ENCODE results near the gene C22orf23.
A peak's percentile ranks its signal among the peaks of the same experiment; 100 is the strongest.
"Not testable (repeated sequence)": the region's sequence is repeated elsewhere in the genome, so short reads cannot be mapped to it uniquely, and the experiment has no call there.

The C22orf23 gene

DNA sequence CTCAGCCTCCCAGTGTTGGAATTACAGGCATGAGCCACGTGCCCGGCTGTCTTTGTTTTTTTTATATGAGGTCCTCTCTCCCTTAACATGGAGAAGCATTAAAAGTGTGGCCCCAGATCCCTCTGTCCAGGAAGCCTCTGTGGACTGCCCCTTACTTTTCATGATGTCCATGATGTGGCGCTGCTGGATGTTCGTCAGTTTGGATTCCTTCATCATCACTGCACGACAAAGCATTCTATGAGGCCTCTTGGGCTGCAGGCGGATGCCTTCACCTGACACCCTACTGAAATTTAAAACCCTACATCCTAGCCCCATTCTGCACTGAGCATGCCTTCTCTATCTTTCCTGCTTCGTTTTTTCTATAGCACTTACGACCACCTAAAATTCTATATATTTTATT, 2.1 kb downstream of the C22orf23 start:
- Histone ChIP-seq H3K4ac (ENCODE audit: low read depth, low read length) (no peak overlapping the region), H3K4me1 (ENCODE audit: control insufficient read depth in 1 of 2, insufficient read depth in 2 of 2, low read length in 2 of 2) (peaks cover 9 to 11% of the 10 kb centered on the region in 2 experiments), H4K8ac (ENCODE audit: low read depth, low read length) (no peak overlapping the region), H3K79me1 (ENCODE audit: low read length) (peaks cover 5% of the 10 kb centered on the region), H3K4me3 (ENCODE audit: low read depth, low read length) (no peak overlapping the region), H3K36me3 (ENCODE audit: control insufficient read depth in 1 of 2, insufficient read depth in 2 of 2, low read length in 2 of 2) (no peaks in the 10 kb centered on the region), H3K27ac (ENCODE audit: low read depth, low read length) (no peak overlapping the region), H3K9ac (ENCODE audit: low read length) (no peak overlapping the region), H2BK12ac (ENCODE audit: low read length) (no peak overlapping the region), H4K91ac (ENCODE audit: low read depth, low read length) (no peak overlapping the region), H3K23ac (ENCODE audit: low read length) (no peak overlapping the region), H2BK120ac (ENCODE audit: insufficient read depth, low read length, poor library complexity) (no peak overlapping the region), H2AFZ (ENCODE audit: insufficient read depth, low read length, poor library complexity) (no peak overlapping the region), H2BK5ac (ENCODE audit: low read depth, low read length, poor library complexity) (no peak overlapping the region), H3K79me2 (ENCODE audit: control insufficient read depth, insufficient read depth, low read length, poor library complexity) (peaks cover 8% of the 10 kb centered on the region), H2AK5ac (ENCODE audit: low read length) (no peak overlapping the region), H3K18ac (ENCODE audit: low read length) (no peak overlapping the region), H3K4me2 (ENCODE audit: low read length) (no peak overlapping the region), H4K12ac (ENCODE audit: low read depth, low read length) (no peak overlapping the region), H3K9me3 (ENCODE audit: insufficient read depth, low read depth, low read length) (no peaks in the 10 kb centered on the region), H3K14ac (ENCODE audit: low read length) (no peak overlapping the region), H3K27me3 (ENCODE audit: insufficient read depth, low read length) (no peaks in the 10 kb centered on the region)
- WGBS (ENCODE audit: extremely low coverage, insufficient coverage, insufficient read length) = 100% methylated on average over 2 of the region's 8 CpGs
- peak; percentile 78 to 85 for DNase-seq

DNA sequence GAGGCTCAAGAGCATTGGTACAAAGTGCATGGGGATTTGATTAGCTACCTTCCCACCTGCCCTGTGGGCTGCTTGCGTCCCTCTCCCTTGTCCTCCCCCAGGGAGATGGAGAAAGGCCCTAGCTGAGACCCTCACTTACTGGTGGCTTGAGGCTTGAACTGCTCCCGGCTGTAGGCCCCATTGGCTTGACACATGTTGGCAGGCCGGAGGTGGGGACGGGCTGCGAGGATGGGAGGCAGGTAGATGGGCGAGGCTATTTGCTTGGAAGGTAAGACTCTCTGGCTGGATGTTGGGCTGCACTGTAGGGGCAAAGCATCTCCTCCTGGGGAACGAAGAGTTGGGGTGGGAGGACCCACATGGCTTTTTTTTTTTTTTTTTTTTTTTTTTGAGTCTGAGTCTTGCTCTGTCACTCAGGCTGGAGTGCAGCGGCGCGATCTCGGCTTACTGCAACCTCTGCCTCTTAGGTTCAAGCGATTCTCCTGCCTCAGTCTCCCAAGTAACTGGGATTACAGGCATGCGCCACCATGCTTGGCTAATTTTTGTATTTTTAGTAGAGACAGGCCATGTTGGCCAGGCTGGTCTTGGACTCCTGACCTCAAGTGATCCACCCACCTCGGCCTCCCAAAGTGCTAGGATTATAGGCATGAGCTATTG, 6.1 kb downstream of the C22orf23 start:
- H3K4me2 ChIP-seq (ENCODE audit: low read length); H3K79me2 ChIP-seq (ENCODE audit: control insufficient read depth, insufficient read depth, low read length, poor library complexity): not testable (repeated sequence)

DNA sequence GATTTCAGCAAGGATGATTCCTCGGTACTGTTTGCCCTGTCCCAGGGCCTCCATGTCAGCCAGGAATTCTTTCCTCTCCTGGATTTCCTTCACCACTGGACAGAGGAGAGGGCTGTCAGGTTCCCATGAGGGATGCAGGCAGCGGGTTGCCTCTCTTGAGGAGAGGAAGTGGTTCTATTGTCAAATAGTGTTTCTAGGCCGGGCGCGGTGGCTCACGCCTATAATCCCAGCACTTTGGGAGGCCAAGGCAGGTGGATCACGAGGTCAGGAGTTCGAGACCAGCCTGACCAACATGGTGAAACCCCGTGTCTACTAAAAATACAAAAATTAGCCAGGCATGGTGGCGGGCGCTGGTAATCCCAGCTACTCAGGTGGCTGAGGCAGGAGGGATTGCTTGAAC, 9.0 kb downstream of the C22orf23 start:
- not testable (repeated sequence) for H3K27me3 ChIP-seq (ENCODE audit: insufficient read depth, low read length); H3K4me3 ChIP-seq (ENCODE audit: low read depth, low read length); H3K4me2 ChIP-seq (ENCODE audit: low read length); H3K4ac ChIP-seq (ENCODE audit: low read depth, low read length); H4K12ac ChIP-seq (ENCODE audit: low read depth, low read length); H2AFZ ChIP-seq (ENCODE audit: insufficient read depth, low read length, poor library complexity); H3K18ac ChIP-seq (ENCODE audit: low read length); H3K23ac ChIP-seq (ENCODE audit: low read length); H4K91ac ChIP-seq (ENCODE audit: low read depth, low read length); H4K8ac ChIP-seq (ENCODE audit: low read depth, low read length); H3K79me2 ChIP-seq (ENCODE audit: control insufficient read depth, insufficient read depth, low read length, poor library complexity); H3K27ac ChIP-seq (ENCODE audit: low read depth, low read length); H2BK5ac ChIP-seq (ENCODE audit: low read depth, low read length, poor library complexity); H3K4me1 ChIP-seq (ENCODE audit: control insufficient read depth in 1 of 2, insufficient read depth in 2 of 2, low read length in 2 of 2); H2AK5ac ChIP-seq (ENCODE audit: low read length); H3K9ac ChIP-seq (ENCODE audit: low read length); H3K79me1 ChIP-seq (ENCODE audit: low read length); H2BK12ac ChIP-seq (ENCODE audit: low read length); DNase-seq; H3K14ac ChIP-seq (ENCODE audit: low read length); H2BK120ac ChIP-seq (ENCODE audit: insufficient read depth, low read length, poor library complexity); H3K9me3 ChIP-seq (ENCODE audit: insufficient read depth, low read depth, low read length)
- peaks cover 41 to 43% of the 10 kb centered on the region in 2 experiments for H3K36me3 ChIP-seq (ENCODE audit: control insufficient read depth in 1 of 2, insufficient read depth in 2 of 2, low read length in 2 of 2)
- WGBS (ENCODE audit: extremely low coverage, insufficient coverage, insufficient read length) = no CpG with 5 or more reads among the region's 11 CpGs

More for the DNA sequence above, 6.1 kb downstream of the C22orf23 start:
- not testable (repeated sequence) for H3K27me3 ChIP-seq (ENCODE audit: insufficient read depth, low read length); H2BK5ac ChIP-seq (ENCODE audit: low read depth, low read length, poor library complexity); H2BK120ac ChIP-seq (ENCODE audit: insufficient read depth, low read length, poor library complexity); H3K14ac ChIP-seq (ENCODE audit: low read length); H2AFZ ChIP-seq (ENCODE audit: insufficient read depth, low read length, poor library complexity); H3K4me1 ChIP-seq (ENCODE audit: control insufficient read depth in 1 of 2, insufficient read depth in 2 of 2, low read length in 2 of 2); H3K79me1 ChIP-seq (ENCODE audit: low read length); H3K23ac ChIP-seq (ENCODE audit: low read length); H3K18ac ChIP-seq (ENCODE audit: low read length); H2AK5ac ChIP-seq (ENCODE audit: low read length); H3K27ac ChIP-seq (ENCODE audit: low read depth, low read length); H2BK12ac ChIP-seq (ENCODE audit: low read length); H3K4me3 ChIP-seq (ENCODE audit: low read depth, low read length); H4K91ac ChIP-seq (ENCODE audit: low read depth, low read length); H3K9me3 ChIP-seq (ENCODE audit: insufficient read depth, low read depth, low read length); H3K9ac ChIP-seq (ENCODE audit: low read length); H4K8ac ChIP-seq (ENCODE audit: low read depth, low read length); DNase-seq; H3K4ac ChIP-seq (ENCODE audit: low read depth, low read length); H4K12ac ChIP-seq (ENCODE audit: low read depth, low read length)
- peaks cover 13 to 17% of the 10 kb centered on the region in 2 experiments for H3K36me3 ChIP-seq (ENCODE audit: control insufficient read depth in 1 of 2, insufficient read depth in 2 of 2, low read length in 2 of 2)
- WGBS (ENCODE audit: extremely low coverage, insufficient coverage, insufficient read length) = no CpG with 5 or more reads among the region's 14 CpGs

DNA sequence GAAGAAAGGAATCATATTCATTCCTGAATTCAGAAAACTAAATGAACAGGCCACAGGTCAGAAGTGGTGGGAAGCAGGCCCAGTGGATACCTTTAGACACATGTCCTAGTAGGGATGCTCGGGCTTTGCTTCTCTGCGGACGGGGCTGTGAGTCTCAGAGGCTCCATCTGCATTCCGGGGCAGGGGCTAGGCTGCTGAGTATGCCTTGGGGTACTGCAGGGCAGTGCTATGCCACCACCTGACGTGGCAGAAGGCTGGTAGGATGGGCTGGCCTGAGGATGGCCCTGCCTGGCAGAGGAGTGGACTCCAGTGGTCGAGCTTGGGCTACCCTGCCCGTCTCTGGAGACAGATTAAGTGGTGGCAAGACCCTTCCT, 9.6 kb downstream of the C22orf23 start:
- no peak for DNase-seq
- H3K18ac ChIP-seq (ENCODE audit: low read length) = no peak overlapping the region
- H3K14ac ChIP-seq (ENCODE audit: low read length) = no peak overlapping the region
- peaks cover 0 to 2% of the 10 kb centered on the region in 2 experiments for H3K4me1 ChIP-seq (ENCODE audit: control insufficient read depth in 1 of 2, insufficient read depth in 2 of 2, low read length in 2 of 2)
- no peak overlapping the region for H4K12ac ChIP-seq (ENCODE audit: low read depth, low read length)
- H3K4ac ChIP-seq (ENCODE audit: low read depth, low read length) = no peak overlapping the region
- H3K79me2 ChIP-seq (ENCODE audit: control insufficient read depth, insufficient read depth, low read length, poor library complexity) = no peaks in the 10 kb centered on the region
- no peaks in the 10 kb centered on the region for H3K79me1 ChIP-seq (ENCODE audit: low read length)
- no peak overlapping the region for H2AK5ac ChIP-seq (ENCODE audit: low read length)
- no peak overlapping the region for H3K4me3 ChIP-seq (ENCODE audit: low read depth, low read length)
- H3K36me3 ChIP-seq (ENCODE audit: control insufficient read depth in 1 of 2, insufficient read depth in 2 of 2, low read length in 2 of 2) = peaks cover 46 to 49% of the 10 kb centered on the region in 2 experiments
- WGBS (ENCODE audit: extremely low coverage, insufficient coverage, insufficient read length) = no CpG with 5 or more reads among the region's 7 CpGs
- no peaks in the 10 kb centered on the region for H3K27me3 ChIP-seq (ENCODE audit: insufficient read depth, low read length)
- no peaks in the 10 kb centered on the region for H3K9me3 ChIP-seq (ENCODE audit: insufficient read depth, low read depth, low read length)
- no peak overlapping the region for H3K23ac ChIP-seq (ENCODE audit: low read length)
- H2BK5ac ChIP-seq (ENCODE audit: low read depth, low read length, poor library complexity) = no peak overlapping the region
- no peak overlapping the region for H2BK120ac ChIP-seq (ENCODE audit: insufficient read depth, low read length, poor library complexity)
- H3K27ac ChIP-seq (ENCODE audit: low read depth, low read length) = no peak overlapping the region
- no peak overlapping the region for H4K91ac ChIP-seq (ENCODE audit: low read depth, low read length)
- no peak overlapping the region for H3K4me2 ChIP-seq (ENCODE audit: low read length)
- no peak overlapping the region for H2AFZ ChIP-seq (ENCODE audit: insufficient read depth, low read length, poor library complexity)
- H3K9ac ChIP-seq (ENCODE audit: low read length) = no peak overlapping the region
- H2BK12ac ChIP-seq (ENCODE audit: low read length) = no peak overlapping the region
- H4K8ac ChIP-seq (ENCODE audit: low read depth, low read length) = no peak overlapping the region
